ENCODE results near the gene SMYD4. TPM values are rescaled to one million over a fixed set of nuclear protein-coding genes. Genes with fewer than 3 reads are reported as not detected.

The SMYD4 gene
- total RNA-seq, 3 donors from 2014 or later (not counting 1 experiment from before 2014, with no cell fraction given), result 20.3 to 37.8 (median 24.3) TPM

GRCh38 chr17:1870592-1870991 lies 40.9 kb upstream of the SMYD4 start:
- Histone ChIP-seq H3K9me3 (ENCODE audit: control insufficient read depth, insufficient read depth, low read length) (no peaks in the 10 kb centered on the region), H3K27ac (ENCODE audit: low read length) (peak overlapping the region; percentile 11), H3K4me3 (ENCODE audit: low read length) (no peak overlapping the region), H3K4me1 (ENCODE audit: control insufficient read depth, insufficient read depth, low read length) (peaks cover 10% of the 10 kb centered on the region), H3K36me3 (ENCODE audit: control insufficient read depth, insufficient read depth, low read length) (peaks cover 23% of the 10 kb centered on the region), H3K27me3 (ENCODE audit: control insufficient read depth, insufficient read depth, low read length) (no peaks in the 10 kb centered on the region)
- ATAC-seq (peak; percentile 67 to 91 (median 78)), DNase-seq (peak in 1 of 2 donors; percentile 82)
- Mint-ChIP-seq H3K36me3 (peaks cover 23% of the 10 kb centered on the region), H3K27me3 (ENCODE audit: low read depth in 2 of 2) (no peaks in the 10 kb centered on the region), H3K4me1 (peaks cover 17 to 20% of the 10 kb centered on the region in 2 donors), H3K4me3 (peak overlapping the region; percentile 42), H3K9me3 (no peaks in the 10 kb centered on the region), H3K27ac (peak overlapping the region; percentile 70 to 77)
- WGBS (ENCODE audit: insufficient coverage), result 49% methylated on average over 2 of the region's 3 CpGs
- TF ChIP-seq CTCF (IDR thresholded peaks at IDR 0.05), result no peak
- intact Hi-C loops (cut with micrococcal nuclease), result no loop called here

- Mint-ChIP-seq H3K4me3 (no peak overlapping the region), H3K36me3 (peaks cover 3% of the 10 kb centered on the region), H3K27ac (no peak overlapping the region), H3K27me3 (ENCODE audit: low read depth in 2 of 2) (no peaks in the 10 kb centered on the region), H3K9me3 (no peaks in the 10 kb centered on the region), H3K4me1 (peaks cover 17 to 20% of the 10 kb centered on the region in 2 donors)
- WGBS (ENCODE audit: insufficient coverage), result 92% methylated on average over 8 of the region's 8 CpGs
- Histone ChIP-seq H3K9me3 (ENCODE audit: control insufficient read depth, insufficient read depth, low read length) (no peaks in the 10 kb centered on the region), H3K4me3 (ENCODE audit: low read length) (no peak overlapping the region), H3K27me3 (ENCODE audit: control insufficient read depth, insufficient read depth, low read length) (no peaks in the 10 kb centered on the region), H3K4me1 (ENCODE audit: control insufficient read depth, insufficient read depth, low read length) (peaks cover 10% of the 10 kb centered on the region), H3K27ac (ENCODE audit: low read length) (no peak overlapping the region), H3K36me3 (ENCODE audit: control insufficient read depth, insufficient read depth, low read length) (peaks cover 7% of the 10 kb centered on the region)
- TF ChIP-seq CTCF (IDR thresholded peaks at IDR 0.05), result no peak
- no peak for ATAC-seq
- intact Hi-C loops (cut with micrococcal nuclease), result loop anchor here (5.0 kb wide), 1 partner anchor 146 kb away; the partner anchor contains the start of gene WDR81
- no peak for DNase-seq
Measured at GRCh38 chr17:1868090-1868489, 38.4 kb upstream of the SMYD4 start.

GRCh38 chr17:1867307-1867706 lies 37.6 kb upstream of the SMYD4 start:
- WGBS (ENCODE audit: insufficient coverage), result 100% methylated on average over 3 of the region's 3 CpGs
- intact Hi-C loops (cut with micrococcal nuclease), result loop anchor here (5.0 kb wide), 1 partner anchor 145 kb away; the partner anchor contains the start of gene WDR81
- no peak overlapping the region for H3K4me3 Mint-ChIP-seq
- H3K27me3 Mint-ChIP-seq (ENCODE audit: low read depth in 2 of 2), result no peaks in the 10 kb centered on the region
- H3K27ac ChIP-seq (ENCODE audit: low read length), result no peak overlapping the region
- H3K4me1 Mint-ChIP-seq, result peaks cover 17 to 20% of the 10 kb centered on the region in 2 donors
- no peaks in the 10 kb centered on the region for H3K9me3 ChIP-seq (ENCODE audit: control insufficient read depth, insufficient read depth, low read length)
- no peak overlapping the region for H3K27ac Mint-ChIP-seq
- H3K4me1 ChIP-seq (ENCODE audit: control insufficient read depth, insufficient read depth, low read length), result peaks cover 10% of the 10 kb centered on the region
- H3K9me3 Mint-ChIP-seq, result no peaks in the 10 kb centered on the region
- ATAC-seq, result no peak
- no peaks in the 10 kb centered on the region for H3K27me3 ChIP-seq (ENCODE audit: control insufficient read depth, insufficient read depth, low read length)
- no peaks in the 10 kb centered on the region for H3K36me3 Mint-ChIP-seq
- no peak for TF ChIP-seq CTCF (IDR thresholded peaks at IDR 0.05)
- H3K4me3 ChIP-seq (ENCODE audit: low read length), result no peak overlapping the region
- H3K36me3 ChIP-seq (ENCODE audit: control insufficient read depth, insufficient read depth, low read length), result peaks cover 2% of the 10 kb centered on the region
- no peak for DNase-seq
